Measurements from ENCODE around the gene GRM2.

The GRM2 gene

GRCh38 chr3:51676102-51676640 is 30.7 kb upstream of the GRM2 start:
- no peak for TF ChIP-seq CTCF (IDR thresholded peaks at IDR 0.05)
- TF ChIP-seq ZFX (IDR thresholded peaks at IDR 0.05; ENCODE audit: borderline replicate concordance) = no peak
- no peak overlapping the region for H3K27ac ChIP-seq

- TF ChIP-seq ZFX (IDR thresholded peaks at IDR 0.05; ENCODE audit: borderline replicate concordance) = no peak
- TF ChIP-seq CTCF (IDR thresholded peaks at IDR 0.05) = no peak
- no peak overlapping the region for H3K27ac ChIP-seq
These were observed 29.5 kb upstream of the GRM2 start for GRCh38 chr3:51677358-51677757.

- no peak overlapping the region for H3K27ac ChIP-seq
- TF ChIP-seq ZFX (IDR thresholded peaks at IDR 0.05; ENCODE audit: borderline replicate concordance) (no peak), CTCF (IDR thresholded peaks at IDR 0.05) (no peak)
These were observed 28.7 kb upstream of the GRM2 start for GRCh38 chr3:51678186-51678585.

- TF ChIP-seq CTCF (IDR thresholded peaks at IDR 0.05) = no peak
- TF ChIP-seq ZFX (IDR thresholded peaks at IDR 0.05; ENCODE audit: borderline replicate concordance) = no peak
- no peak overlapping the region for H3K27ac ChIP-seq
These were observed 28.2 kb upstream of the GRM2 start for GRCh38 chr3:51678641-51679040.

GRCh38 chr3:51679318-51679717 is 27.6 kb upstream of the GRM2 start:
- no peak overlapping the region for H3K27ac ChIP-seq
- TF ChIP-seq ZFX (IDR thresholded peaks at IDR 0.05; ENCODE audit: borderline replicate concordance) = no peak
- no peak for TF ChIP-seq CTCF (IDR thresholded peaks at IDR 0.05)

GRCh38 chr3:51679777-51680176 is 27.1 kb upstream of the GRM2 start:
- H3K27ac ChIP-seq = no peak overlapping the region
- TF ChIP-seq ZFX (IDR thresholded peaks at IDR 0.05; ENCODE audit: borderline replicate concordance) (no peak), CTCF (IDR thresholded peaks at IDR 0.05) (no peak)

- TF ChIP-seq CTCF (IDR thresholded peaks at IDR 0.05) (no peak), ZFX (IDR thresholded peaks at IDR 0.05; ENCODE audit: borderline replicate concordance) (no peak)
- H3K27ac ChIP-seq = no peak overlapping the region
These were observed 26.7 kb upstream of the GRM2 start for GRCh38 chr3:51680196-51680595.

Measured in 22Rv1 (cell line).